Astrocyte of the cerebellum (primary cell): ENCODE data around the gene FAM120A.

Source experiments
- DNase-seq: peaks from one replicate; pipeline ENCODE4 v3.0.0-alpha.2; 2011; ENCODE audit warnings: low read depth
- H3K4me3 ChIP-seq: 2 replicates; pipeline ENCODE4 v1.5.1; 2011; ENCODE audit warnings: mild to moderate bottlenecking, low read depth, low read length, moderate library complexity
- CTCF ChIP-seq: IDR thresholded peaks from 2 replicates; pipeline ENCODE4 v1.5.1; 2012; ENCODE audit warnings: low read length, low read depth, moderate library complexity, mild to moderate bottlenecking; ENCODE audit errors: missing control alignments
- in situ Hi-C: cut with HindIII; loops from 2 replicates; pipeline ENCODE4 v1.10.0; 2017; ENCODE audit warnings: low sequenced_read_pairs

Gene FAM120A

GRCh38 chr9:93419023-93419422 is 32.5 kb upstream of the FAM120A start:
- in situ Hi-C loops = no loop called here
- no peak for DNase-seq
- no peak for TF ChIP-seq CTCF
- no peak overlapping the region for H3K4me3 ChIP-seq

- TF ChIP-seq CTCF = no peak
- DNase-seq = no peak
- in situ Hi-C loops = no loop called here
- H3K4me3 ChIP-seq = no peak overlapping the region
Observed at GRCh38 chr9:93422977-93423616, 28.4 kb upstream of the FAM120A start.

- H3K4me3 ChIP-seq = no peak overlapping the region
- no peak for TF ChIP-seq CTCF
- no peak for DNase-seq
- in situ Hi-C loops = no loop called here
Observed at GRCh38 chr9:93427655-93428379, 23.7 kb upstream of the FAM120A start.

- no peak for DNase-seq
- TF ChIP-seq CTCF = no peak
- in situ Hi-C loops = no loop called here
- no peak overlapping the region for H3K4me3 ChIP-seq
Observed at GRCh38 chr9:93431539-93432105, 19.9 kb upstream of the FAM120A start.

GRCh38 chr9:93432964-93433363 is 18.5 kb upstream of the FAM120A start:
- in situ Hi-C loops = no loop called here
- DNase-seq = no peak
- TF ChIP-seq CTCF = no peak
- H3K4me3 ChIP-seq = no peak overlapping the region

- DNase-seq = no peak
- TF ChIP-seq CTCF = no peak
- in situ Hi-C loops = no loop called here
- no peak overlapping the region for H3K4me3 ChIP-seq
Observed at GRCh38 chr9:93434056-93434455, 17.4 kb upstream of the FAM120A start.
